ENCODE data around the gene S100A4.

S100A4 gene

DNA sequence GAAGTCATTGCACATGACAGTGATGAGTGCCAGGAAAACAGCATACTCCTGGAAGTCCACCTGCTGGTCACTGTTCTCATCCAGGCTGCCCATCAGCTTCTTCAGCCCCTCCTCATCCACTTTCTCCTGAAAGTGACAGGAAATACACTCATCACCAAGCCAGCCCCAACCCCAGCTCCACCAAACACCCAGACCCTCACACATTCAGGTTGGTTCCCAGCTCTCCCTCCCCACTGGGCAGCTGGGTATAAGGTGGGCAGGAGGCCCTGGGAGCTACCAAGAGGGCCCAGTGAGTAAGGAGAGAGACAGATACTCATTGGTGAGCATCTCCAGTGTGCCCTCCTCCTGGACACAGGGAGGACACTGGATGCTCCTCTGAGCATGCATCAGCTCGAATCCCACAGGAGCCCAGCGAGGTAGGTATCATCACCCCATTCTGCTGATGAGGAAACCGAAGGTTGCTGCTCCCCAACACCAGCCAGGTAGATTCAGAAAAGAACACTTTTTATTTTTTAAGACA, 15.9 kb upstream of the S100A4 start:
- TF ChIP-seq, protein P1, sequence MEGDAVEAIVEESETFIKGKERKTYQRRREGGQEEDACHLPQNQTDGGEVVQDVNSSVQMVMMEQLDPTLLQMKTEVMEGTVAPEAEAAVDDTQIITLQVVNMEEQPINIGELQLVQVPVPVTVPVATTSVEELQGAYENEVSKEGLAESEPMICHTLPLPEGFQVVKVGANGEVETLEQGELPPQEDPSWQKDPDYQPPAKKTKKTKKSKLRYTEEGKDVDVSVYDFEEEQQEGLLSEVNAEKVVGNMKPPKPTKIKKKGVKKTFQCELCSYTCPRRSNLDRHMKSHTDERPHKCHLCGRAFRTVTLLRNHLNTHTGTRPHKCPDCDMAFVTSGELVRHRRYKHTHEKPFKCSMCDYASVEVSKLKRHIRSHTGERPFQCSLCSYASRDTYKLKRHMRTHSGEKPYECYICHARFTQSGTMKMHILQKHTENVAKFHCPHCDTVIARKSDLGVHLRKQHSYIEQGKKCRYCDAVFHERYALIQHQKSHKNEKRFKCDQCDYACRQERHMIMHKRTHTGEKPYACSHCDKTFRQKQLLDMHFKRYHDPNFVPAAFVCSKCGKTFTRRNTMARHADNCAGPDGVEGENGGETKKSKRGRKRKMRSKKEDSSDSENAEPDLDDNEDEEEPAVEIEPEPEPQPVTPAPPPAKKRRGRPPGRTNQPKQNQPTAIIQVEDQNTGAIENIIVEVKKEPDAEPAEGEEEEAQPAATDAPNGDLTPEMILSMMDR (IDR thresholded peaks at IDR 0.05; ENCODE audit: low read depth, low read length, missing control alignments): no peak
- no peak overlapping the region for H3K4me3 ChIP-seq (ENCODE audit: low read depth, low read length)
- no peak for DNase-seq (ENCODE audit: low read depth)

- TF ChIP-seq, protein P1 (IDR thresholded peaks at IDR 0.05; ENCODE audit: low read depth, low read length, missing control alignments): no peak
- no peak overlapping the region for H3K4me3 ChIP-seq (ENCODE audit: low read depth, low read length)
- DNase-seq (ENCODE audit: low read depth): no peak
Measured at GRCh38 chr1:153560771-153561465, 15.3 kb upstream of the S100A4 start.

DNA sequence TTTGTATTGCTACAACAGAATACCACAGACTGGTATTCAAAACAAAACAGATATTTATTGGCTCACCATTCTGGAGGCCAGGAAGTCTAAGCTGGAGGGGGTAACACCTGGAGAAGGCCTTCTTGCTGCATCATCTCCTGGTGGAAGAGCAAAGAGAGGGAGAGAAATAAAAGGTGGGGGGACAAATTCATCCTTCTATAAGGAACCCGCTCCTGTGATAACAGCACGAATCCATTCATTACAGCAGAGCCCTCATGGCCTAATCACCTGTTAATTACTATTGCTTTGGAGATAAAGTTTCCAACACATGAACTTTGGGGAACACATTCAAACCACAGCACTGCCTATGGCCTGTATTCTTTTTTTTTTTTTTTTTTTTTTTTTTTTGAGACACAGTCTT, 14.6 kb upstream of the S100A4 start:
- no peak for DNase-seq (ENCODE audit: low read depth)
- TF ChIP-seq, protein P1 (IDR thresholded peaks at IDR 0.05; ENCODE audit: low read depth, low read length, missing control alignments): no peak
- no peak overlapping the region for H3K4me3 ChIP-seq (ENCODE audit: low read depth, low read length)

GRCh38 chr1:153557877-153558276, 12.3 kb upstream of the S100A4 start:
- no peak for DNase-seq (ENCODE audit: low read depth)
- H3K4me3 ChIP-seq (ENCODE audit: low read depth, low read length): no peak overlapping the region
- TF ChIP-seq, protein P1 (IDR thresholded peaks at IDR 0.05; ENCODE audit: low read depth, low read length, missing control alignments): no peak

GRCh38 chr1:153556348-153556747, 10.7 kb upstream of the S100A4 start:
- no peak overlapping the region for H3K4me3 ChIP-seq (ENCODE audit: low read depth, low read length)
- DNase-seq (ENCODE audit: low read depth): no peak
- TF ChIP-seq, protein P1 (IDR thresholded peaks at IDR 0.05; ENCODE audit: low read depth, low read length, missing control alignments): no peak

GRCh38 chr1:153553830-153554541, 8.4 kb upstream of the S100A4 start:
- H3K4me3 ChIP-seq (ENCODE audit: low read depth, low read length): no peak overlapping the region
- DNase-seq (ENCODE audit: low read depth): no peak
- TF ChIP-seq, protein P1 (IDR thresholded peaks at IDR 0.05; ENCODE audit: low read depth, low read length, missing control alignments): no peak

All from GM12864 (cell line).